Dendritic cell treated with granulocyte-macrophage colony-stimulating factor and Interleukin-4, amounts not matched to agents 40 ng/mL and 50 ng/mL, for 4 days (primary cell): ENCODE data around the gene RASAL1.

Experiments used
- H3K27ac Mint-ChIP-seq: one replicate; pipeline ENCODE4 v1.8.0; 2022; ENCODE audit warnings: mild to moderate bottlenecking, mixed read lengths
- H3K27me3 Mint-ChIP-seq: one replicate; pipeline ENCODE4 v1.8.0; 2022; ENCODE audit warnings: mild to moderate bottlenecking, mixed read lengths
- H3K36me3 Mint-ChIP-seq: one replicate; pipeline ENCODE4 v1.8.0; 2022; ENCODE audit warnings: low read depth, mixed read lengths
- H3K4me1 Mint-ChIP-seq: one replicate; pipeline ENCODE4 v1.8.0; 2022; ENCODE audit warnings: low read depth, mixed read lengths
- H3K4me3 Mint-ChIP-seq: one replicate; pipeline ENCODE4 v1.8.0; 2022; ENCODE audit warnings: mild to moderate bottlenecking, moderate library complexity, mixed read lengths
- H3K9me3 Mint-ChIP-seq: one replicate; pipeline ENCODE4 v1.8.0; 2022; ENCODE audit warnings: mixed read lengths
- intact Hi-C: fragments of 100-400 bp; cut with micrococcal nuclease; formaldehyde crosslinking; loops from one replicate; pipeline ENCODE4 v1.15.0; 2022

RASAL1 gene

GRCh38 chr12:113135178-113136127, at the start of gene RASAL1:
TSS of gene RASAL1 (minus strand) at chr12:113135761. CDS start at chr12:113135462, 299 bp downstream.
- Mint-ChIP-seq H3K36me3 (peaks cover 12% of the 10 kb centered on the region), H3K27ac (peak within 1 kb of the TSS; percentile 81), H3K27me3 (peaks cover 16% of the 10 kb centered on the region), H3K4me3 (peak within 1 kb of the TSS; percentile 87), H3K4me1 (peaks cover 80% of the 10 kb centered on the region), H3K9me3 (no peaks in the 10 kb centered on the region)
- intact Hi-C loops = no loop called here

DNA sequence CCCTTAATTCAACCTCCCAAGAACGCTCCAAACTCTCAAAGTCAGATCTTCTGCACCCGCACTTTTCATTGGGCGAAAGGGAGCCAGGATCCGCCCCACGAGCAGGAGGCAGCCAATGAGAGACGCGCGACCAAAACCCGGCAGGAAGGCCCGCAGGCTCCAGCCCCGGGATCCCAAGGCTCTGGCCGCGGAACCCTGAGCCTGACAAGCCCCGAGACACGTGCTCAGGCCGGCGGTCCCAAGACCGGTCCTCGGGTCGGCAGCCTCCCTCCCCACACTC, 49.3 kb upstream of the RASAL1 start:
- no peaks in the 10 kb centered on the region for H3K9me3 Mint-ChIP-seq
- H3K27ac Mint-ChIP-seq = peak overlapping the region; percentile 98
- peak overlapping the region; percentile 98 for H3K4me3 Mint-ChIP-seq
- no peaks in the 10 kb centered on the region for H3K27me3 Mint-ChIP-seq
- intact Hi-C loops = loop anchor here (5.0 kb wide), 1 partner anchor 37 kb away; the partner anchor contains the start of gene TPCN1
- H3K36me3 Mint-ChIP-seq = peaks cover 75% of the 10 kb centered on the region
- peaks cover 32% of the 10 kb centered on the region for H3K4me1 Mint-ChIP-seq

DNA sequence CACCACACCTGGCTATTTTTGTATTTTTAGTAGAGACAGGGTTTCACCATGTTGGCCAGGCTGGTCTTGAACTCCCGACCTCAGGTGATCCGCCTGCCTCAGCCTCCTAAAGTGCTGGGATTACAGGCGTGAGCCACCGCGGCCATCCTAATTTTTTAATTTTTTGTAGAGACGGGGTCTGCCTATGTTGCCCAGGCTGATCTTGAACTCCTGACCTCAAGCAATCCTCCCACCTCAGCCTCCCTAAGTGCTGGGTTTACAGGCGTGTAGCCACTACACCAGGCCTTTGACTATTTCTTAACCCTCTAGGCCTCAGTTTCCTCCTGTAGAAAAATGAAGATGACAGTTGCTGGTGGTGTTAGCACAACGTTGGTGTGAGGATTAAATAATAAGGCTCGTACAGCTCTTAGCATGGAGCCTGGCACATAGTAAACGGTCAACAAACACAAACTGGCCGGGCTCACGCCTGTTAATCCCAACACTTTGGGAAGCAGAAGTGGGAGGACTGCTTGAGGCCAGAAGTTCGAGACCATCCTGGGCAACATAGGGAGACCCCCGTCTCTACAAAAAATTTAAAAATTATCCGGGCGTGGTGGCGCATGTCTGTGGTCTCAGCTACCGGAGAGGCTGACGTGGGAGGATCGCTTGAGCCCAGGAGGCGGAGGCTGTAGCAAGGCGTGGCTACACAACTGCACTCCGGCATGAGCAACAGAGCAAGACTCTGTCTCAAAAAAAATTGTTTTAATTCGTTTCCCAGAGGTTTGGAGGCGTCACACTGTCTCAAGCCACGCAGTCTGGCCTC, 48.7 kb upstream of the RASAL1 start:
- intact Hi-C loops = no loop called here
- Mint-ChIP-seq H3K36me3 (peaks cover 75% of the 10 kb centered on the region), H3K27ac (peak overlapping the region; percentile 98), H3K9me3 (no peaks in the 10 kb centered on the region), H3K27me3 (no peaks in the 10 kb centered on the region), H3K4me1 (peaks cover 32% of the 10 kb centered on the region), H3K4me3 (peak overlapping the region; percentile 98)

DNA sequence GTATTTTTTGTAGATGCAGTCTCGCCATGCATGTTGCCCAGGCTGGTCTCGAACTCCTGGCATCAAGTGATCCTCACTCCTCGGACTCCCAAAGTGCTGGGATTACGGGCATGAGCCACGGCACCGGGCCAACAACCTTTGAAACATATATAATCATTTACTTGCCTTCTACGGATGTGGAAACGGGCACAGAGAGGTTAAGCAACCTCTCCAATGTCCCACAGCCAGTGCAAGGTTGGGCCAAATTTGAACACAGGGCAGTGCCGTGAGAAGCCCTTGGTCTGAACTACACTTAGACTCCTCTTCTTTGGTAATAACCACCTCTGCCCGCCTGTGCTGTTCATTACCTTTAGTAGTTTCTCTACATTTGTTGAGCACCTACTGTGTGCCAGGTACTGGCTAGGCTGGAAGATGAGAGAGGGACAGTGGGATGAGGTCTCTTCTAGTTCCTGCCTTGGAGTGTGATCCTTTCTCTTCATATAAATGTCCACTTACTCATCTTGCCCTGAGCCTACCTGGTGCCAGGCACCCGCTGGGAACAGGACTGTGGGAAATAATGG, 47.5 kb upstream of the RASAL1 start:
- Mint-ChIP-seq H3K36me3 (peaks cover 75% of the 10 kb centered on the region), H3K27me3 (no peaks in the 10 kb centered on the region), H3K27ac (no peak overlapping the region), H3K9me3 (no peaks in the 10 kb centered on the region), H3K4me3 (no peak overlapping the region), H3K4me1 (peaks cover 32% of the 10 kb centered on the region)
- intact Hi-C loops = no loop called here

- intact Hi-C loops = no loop called here
Observed at GRCh38 chr12:113181975-113182374, 46.4 kb upstream of the RASAL1 start.

GRCh38 chr12:113180333-113180732, 44.8 kb upstream of the RASAL1 start:
- intact Hi-C loops = no loop called here
- H3K4me3 Mint-ChIP-seq = no peak overlapping the region
- no peak overlapping the region for H3K27ac Mint-ChIP-seq
- peaks cover 86% of the 10 kb centered on the region for H3K36me3 Mint-ChIP-seq
- no peaks in the 10 kb centered on the region for H3K27me3 Mint-ChIP-seq
- no peaks in the 10 kb centered on the region for H3K9me3 Mint-ChIP-seq
- H3K4me1 Mint-ChIP-seq = peaks cover 11% of the 10 kb centered on the region

More at GRCh38 chr12:113181975-113182374, 46.4 kb upstream of the RASAL1 start:
- H3K4me3 Mint-ChIP-seq = no peak overlapping the region
- H3K9me3 Mint-ChIP-seq = no peaks in the 10 kb centered on the region
- peaks cover 27% of the 10 kb centered on the region for H3K4me1 Mint-ChIP-seq
- no peaks in the 10 kb centered on the region for H3K27me3 Mint-ChIP-seq
- H3K36me3 Mint-ChIP-seq = peaks cover 81% of the 10 kb centered on the region
- no peak overlapping the region for H3K27ac Mint-ChIP-seq

DNA sequence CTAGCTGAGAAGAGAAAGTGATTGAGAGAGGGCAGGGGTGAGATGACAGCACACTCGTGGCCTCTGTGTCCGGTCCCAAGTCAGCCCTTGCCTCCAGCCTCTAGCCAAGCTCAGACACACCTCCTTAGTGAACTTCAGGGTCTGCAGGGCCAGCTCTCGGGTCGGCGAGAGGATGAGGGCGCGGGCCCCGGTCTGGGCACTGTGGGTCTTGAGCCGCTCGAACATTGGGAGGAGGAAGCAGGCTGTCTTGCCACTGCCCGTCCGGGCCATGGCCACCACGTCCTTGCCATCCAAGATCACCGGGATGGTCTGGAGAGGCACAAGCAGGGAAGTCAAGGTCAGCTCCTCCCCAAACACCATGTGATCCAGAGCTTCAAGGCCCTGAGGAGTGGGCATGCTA, 43.5 kb upstream of the RASAL1 start:
- intact Hi-C loops = no loop called here
- H3K9me3 Mint-ChIP-seq = no peaks in the 10 kb centered on the region
- no peak overlapping the region for H3K4me3 Mint-ChIP-seq
- H3K27ac Mint-ChIP-seq = no peak overlapping the region
- H3K36me3 Mint-ChIP-seq = peaks cover 89% of the 10 kb centered on the region
- peaks cover 20% of the 10 kb centered on the region for H3K4me1 Mint-ChIP-seq
- no peaks in the 10 kb centered on the region for H3K27me3 Mint-ChIP-seq

GRCh38 chr12:113174461-113175384, 39.2 kb upstream of the RASAL1 start:
- H3K9me3 Mint-ChIP-seq = no peaks in the 10 kb centered on the region
- peaks cover 99% of the 10 kb centered on the region for H3K36me3 Mint-ChIP-seq
- H3K27me3 Mint-ChIP-seq = no peaks in the 10 kb centered on the region
- H3K4me3 Mint-ChIP-seq = no peak overlapping the region
- intact Hi-C loops = loop anchor here (1.0 to 5.0 kb wide), 2 partner anchors 126 to 182 kb away; no protein-coding TSS in a partner anchor
- H3K27ac Mint-ChIP-seq = peak overlapping the region; percentile 7
- peaks cover 9% of the 10 kb centered on the region for H3K4me1 Mint-ChIP-seq

- H3K27ac Mint-ChIP-seq = no peak overlapping the region
- peaks cover 9% of the 10 kb centered on the region for H3K4me1 Mint-ChIP-seq
- intact Hi-C loops = loop anchor here (5.0 kb wide), 1 partner anchor 181 kb away; no protein-coding TSS in a partner anchor
- H3K27me3 Mint-ChIP-seq = no peaks in the 10 kb centered on the region
- peaks cover 99% of the 10 kb centered on the region for H3K36me3 Mint-ChIP-seq
- H3K9me3 Mint-ChIP-seq = no peaks in the 10 kb centered on the region
- H3K4me3 Mint-ChIP-seq = no peak overlapping the region
Observed at GRCh38 chr12:113173081-113173698, 37.6 kb upstream of the RASAL1 start.

DNA sequence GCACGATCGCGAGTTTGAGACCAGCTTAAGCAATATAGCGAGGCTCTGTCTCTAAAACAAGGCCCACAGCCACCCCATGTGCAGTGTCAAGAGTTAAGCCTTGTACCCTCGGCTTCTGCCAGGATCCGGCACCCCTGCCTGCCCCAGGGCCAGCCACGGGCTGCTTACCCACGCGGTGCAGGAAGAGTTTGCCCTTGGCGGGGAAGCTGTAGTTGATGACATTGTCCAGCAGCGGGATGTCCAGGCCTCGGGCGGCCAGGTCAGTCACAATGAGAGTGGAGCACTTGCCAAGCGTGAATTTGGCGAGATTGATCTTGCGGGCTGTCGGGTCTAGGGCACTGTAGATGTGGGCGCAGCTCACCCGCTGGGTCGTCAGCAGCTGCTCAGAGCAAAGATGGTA, 36.6 kb upstream of the RASAL1 start:
- H3K9me3 Mint-ChIP-seq = no peaks in the 10 kb centered on the region
- intact Hi-C loops = loop anchor here (5.0 kb wide), 1 partner anchor 180 kb away; no protein-coding TSS in a partner anchor
- H3K36me3 Mint-ChIP-seq = peaks cover 99% of the 10 kb centered on the region
- no peak overlapping the region for H3K4me3 Mint-ChIP-seq
- no peaks in the 10 kb centered on the region for H3K27me3 Mint-ChIP-seq
- no peak overlapping the region for H3K27ac Mint-ChIP-seq
- peaks cover 9% of the 10 kb centered on the region for H3K4me1 Mint-ChIP-seq

DNA sequence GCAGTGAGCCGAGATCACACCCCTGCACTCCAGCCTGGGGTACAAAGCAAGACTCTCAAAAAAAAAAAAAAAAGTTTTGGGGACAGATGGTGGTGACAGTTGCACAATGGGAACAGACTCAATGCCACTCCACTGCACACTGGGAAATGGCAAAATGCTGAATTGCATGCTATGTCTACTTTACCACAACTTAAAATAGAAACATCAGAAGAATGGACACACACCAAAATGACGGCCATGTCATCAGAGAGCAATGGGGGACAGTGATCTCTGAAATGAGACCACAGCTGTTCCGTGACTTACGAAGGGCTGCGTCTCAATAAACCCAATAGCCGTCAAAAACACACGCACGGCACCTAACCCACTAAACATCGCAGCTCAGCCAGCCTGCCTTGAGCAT, 36.0 kb upstream of the RASAL1 start:
- peaks cover 9% of the 10 kb centered on the region for H3K4me1 Mint-ChIP-seq
- peaks cover 99% of the 10 kb centered on the region for H3K36me3 Mint-ChIP-seq
- no peaks in the 10 kb centered on the region for H3K27me3 Mint-ChIP-seq
- H3K27ac Mint-ChIP-seq = no peak overlapping the region
- intact Hi-C loops = loop anchor here (5.0 kb wide), 1 partner anchor 179 kb away; no protein-coding TSS in a partner anchor
- no peaks in the 10 kb centered on the region for H3K9me3 Mint-ChIP-seq
- H3K4me3 Mint-ChIP-seq = no peak overlapping the region

DNA sequence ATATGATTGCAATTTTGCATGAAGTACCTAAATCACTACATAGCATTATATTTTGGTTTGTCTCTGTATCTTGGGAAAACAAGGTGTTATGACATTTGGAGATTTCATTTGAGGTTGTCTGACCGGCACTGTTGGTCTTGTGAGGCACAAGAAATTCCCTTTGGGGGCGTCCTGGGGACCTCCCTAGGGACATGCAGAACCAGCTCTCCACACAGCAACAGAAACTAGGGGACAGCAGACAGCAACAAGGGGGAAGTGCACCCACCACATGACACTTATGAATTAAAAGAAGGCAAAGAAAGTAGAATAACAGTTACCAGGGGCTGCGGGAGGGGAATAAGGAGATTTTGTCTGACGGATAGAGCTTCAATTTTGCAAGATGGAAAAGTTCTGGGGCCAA, 35.4 kb upstream of the RASAL1 start:
- H3K36me3 Mint-ChIP-seq = peaks cover 99% of the 10 kb centered on the region

More for the DNA sequence above, 35.4 kb upstream of the RASAL1 start:
- intact Hi-C loops = loop anchor here (5.0 kb wide), 1 partner anchor 179 kb away; no protein-coding TSS in a partner anchor
- H3K27me3 Mint-ChIP-seq = no peaks in the 10 kb centered on the region
- H3K4me3 Mint-ChIP-seq = no peak overlapping the region
- peaks cover 9% of the 10 kb centered on the region for H3K4me1 Mint-ChIP-seq
- no peaks in the 10 kb centered on the region for H3K9me3 Mint-ChIP-seq
- H3K27ac Mint-ChIP-seq = no peak overlapping the region
